ENCODE measurements around the gene ZSWIM5. TPM values are rescaled to one million over a fixed set of nuclear protein-coding genes. Genes with fewer than 3 reads are reported as not detected.

The ZSWIM5 gene
- polyA plus RNA-seq, 1 donor (not counting 4 experiments of a cell fraction or from before 2014, with no cell fraction given) = 0.03 TPM

DNA sequence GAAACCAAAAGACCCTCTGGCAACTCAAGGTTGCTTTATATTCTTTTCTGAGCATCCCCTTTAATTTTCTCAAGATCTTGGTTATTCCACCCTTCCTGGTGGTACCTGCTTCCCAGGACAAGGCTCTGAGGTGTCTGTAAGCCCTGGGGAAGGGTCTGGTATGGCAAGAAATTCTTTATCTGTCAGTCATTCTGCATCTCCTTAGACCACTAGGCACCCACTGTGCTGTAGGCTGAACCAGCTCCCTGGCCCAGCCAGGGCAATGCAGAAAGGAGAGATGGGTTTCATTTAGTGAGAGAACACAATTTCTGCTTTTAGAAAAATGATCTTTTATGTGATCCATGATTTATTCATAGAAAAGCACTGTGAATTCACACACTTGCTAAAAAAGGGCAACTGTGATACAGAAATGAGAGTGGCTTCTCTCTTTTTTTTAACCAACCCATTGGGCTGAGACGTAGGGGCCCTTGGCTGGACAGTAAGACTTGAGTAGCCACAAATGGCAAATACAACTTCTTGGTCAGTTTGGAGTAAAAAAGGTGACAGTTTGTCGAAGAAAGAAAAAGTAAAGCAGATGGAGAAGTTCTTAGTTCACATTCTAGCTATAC is 190.2 kb downstream of the ZSWIM5 start:
- Histone ChIP-seq H3K9ac (ENCODE audit: control insufficient read depth, extremely low read depth, insufficient read depth, low read length) (no peak overlapping the region), H4K20me1 (ENCODE audit: control insufficient read depth, extremely low read depth, insufficient read depth, low read length) (no peaks in the 10 kb centered on the region), H3K4me2 (ENCODE audit: control insufficient read depth, extremely low read depth, insufficient read depth, low read depth, low read length) (no peak overlapping the region), H3K79me2 (ENCODE audit: control insufficient read depth, insufficient read depth, low read length) (peaks cover 10% of the 10 kb centered on the region), H3K27me3 (ENCODE audit: control insufficient read depth, extremely low read depth, insufficient read depth, low read length) (no peaks in the 10 kb centered on the region), H3K9me1 (ENCODE audit: control insufficient read depth, extremely low read depth, insufficient read depth, low read length) (no peaks in the 10 kb centered on the region), H2AFZ (ENCODE audit: control insufficient read depth, low read length) (no peak overlapping the region), H3K9me3 (ENCODE audit: control insufficient read depth, low read depth, low read length) (no peaks in the 10 kb centered on the region), H3K27ac (ENCODE audit: control insufficient read depth, insufficient read depth, low read length) (no peak overlapping the region), H3K36me3 (ENCODE audit: control insufficient read depth in 2 of 2, extremely low read depth in 1 of 2, insufficient read depth in 2 of 2, low read length in 2 of 2) (peaks cover 10 to 11% of the 10 kb centered on the region in 2 experiments), H3K4me3 (ENCODE audit: control insufficient read depth in 2 of 3, extremely low read depth in 1 of 3, insufficient read depth in 2 of 3, low read depth in 1 of 3, low read length in 3 of 3) (no peak overlapping the region), H3K4me1 (ENCODE audit: control insufficient read depth, extremely low read depth, insufficient read depth, low read length) (peaks cover 18% of the 10 kb centered on the region)
- dilution Hi-C loops (cut with MboI; ENCODE audit: extremely low pct_ligation_motif_present, low sequenced_read_pairs) = no loop called here
- FAIRE-seq = no peak
- no peak for DNase-seq (ENCODE audit: low read depth, low spot score)
- no peak for TF ChIP-seq EZH2 (IDR thresholded peaks at IDR 0.05; ENCODE audit: low read length)
- TF ChIP-seq, protein P1, sequence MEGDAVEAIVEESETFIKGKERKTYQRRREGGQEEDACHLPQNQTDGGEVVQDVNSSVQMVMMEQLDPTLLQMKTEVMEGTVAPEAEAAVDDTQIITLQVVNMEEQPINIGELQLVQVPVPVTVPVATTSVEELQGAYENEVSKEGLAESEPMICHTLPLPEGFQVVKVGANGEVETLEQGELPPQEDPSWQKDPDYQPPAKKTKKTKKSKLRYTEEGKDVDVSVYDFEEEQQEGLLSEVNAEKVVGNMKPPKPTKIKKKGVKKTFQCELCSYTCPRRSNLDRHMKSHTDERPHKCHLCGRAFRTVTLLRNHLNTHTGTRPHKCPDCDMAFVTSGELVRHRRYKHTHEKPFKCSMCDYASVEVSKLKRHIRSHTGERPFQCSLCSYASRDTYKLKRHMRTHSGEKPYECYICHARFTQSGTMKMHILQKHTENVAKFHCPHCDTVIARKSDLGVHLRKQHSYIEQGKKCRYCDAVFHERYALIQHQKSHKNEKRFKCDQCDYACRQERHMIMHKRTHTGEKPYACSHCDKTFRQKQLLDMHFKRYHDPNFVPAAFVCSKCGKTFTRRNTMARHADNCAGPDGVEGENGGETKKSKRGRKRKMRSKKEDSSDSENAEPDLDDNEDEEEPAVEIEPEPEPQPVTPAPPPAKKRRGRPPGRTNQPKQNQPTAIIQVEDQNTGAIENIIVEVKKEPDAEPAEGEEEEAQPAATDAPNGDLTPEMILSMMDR (optimal IDR thresholded peaks at IDR 0.05 in 1 of 3, IDR thresholded peaks at IDR 0.05 in 1 of 3, conservative IDR thresholded peaks at IDR 0.05 in 1 of 3; ENCODE audit: extremely low read depth in 1 of 3, insufficient read depth in 2 of 3, low read length in 3 of 3) = no peak

DNA sequence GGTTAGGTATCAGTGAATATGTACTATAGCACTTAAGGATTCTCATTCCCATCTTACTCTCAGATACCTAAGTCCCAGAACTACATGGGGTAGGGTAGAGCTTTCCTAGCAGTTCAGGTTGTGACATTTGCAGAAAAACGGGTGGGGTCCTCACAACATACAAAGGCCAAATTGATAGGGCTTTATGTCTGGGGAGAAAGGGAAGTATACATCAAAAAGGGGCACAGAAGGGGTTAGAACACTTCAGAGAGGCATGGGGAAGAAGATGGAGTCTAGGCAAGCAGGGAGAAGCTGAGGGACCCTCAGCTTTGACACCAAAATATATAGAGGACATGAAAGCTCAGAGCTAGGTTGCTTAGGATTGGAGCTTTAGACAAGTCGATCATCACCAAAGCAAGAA is 190.7 kb downstream of the ZSWIM5 start:
- H3K27me3 ChIP-seq (ENCODE audit: control insufficient read depth, extremely low read depth, insufficient read depth, low read length) = no peaks in the 10 kb centered on the region
- H3K4me2 ChIP-seq (ENCODE audit: control insufficient read depth, extremely low read depth, insufficient read depth, low read depth, low read length) = no peak overlapping the region
- H3K9ac ChIP-seq (ENCODE audit: control insufficient read depth, extremely low read depth, insufficient read depth, low read length) = no peak overlapping the region
- H3K36me3 ChIP-seq (ENCODE audit: control insufficient read depth in 2 of 2, extremely low read depth in 1 of 2, insufficient read depth in 2 of 2, low read length in 2 of 2) = peaks cover 10 to 11% of the 10 kb centered on the region in 2 experiments
- no peaks in the 10 kb centered on the region for H3K9me1 ChIP-seq (ENCODE audit: control insufficient read depth, extremely low read depth, insufficient read depth, low read length)
- no peaks in the 10 kb centered on the region for H4K20me1 ChIP-seq (ENCODE audit: control insufficient read depth, extremely low read depth, insufficient read depth, low read length)
- no peak overlapping the region for H2AFZ ChIP-seq (ENCODE audit: control insufficient read depth, low read length)
- H3K4me3 ChIP-seq (ENCODE audit: control insufficient read depth in 2 of 3, extremely low read depth in 1 of 3, insufficient read depth in 2 of 3, low read depth in 1 of 3, low read length in 3 of 3) = no peak overlapping the region
- DNase-seq (ENCODE audit: low read depth, low spot score) = no peak
- no peak for TF ChIP-seq EZH2 (IDR thresholded peaks at IDR 0.05; ENCODE audit: low read length)
- TF ChIP-seq, protein P1 (optimal IDR thresholded peaks at IDR 0.05 in 1 of 3, IDR thresholded peaks at IDR 0.05 in 1 of 3, conservative IDR thresholded peaks at IDR 0.05 in 1 of 3; ENCODE audit: extremely low read depth in 1 of 3, insufficient read depth in 2 of 3, low read length in 3 of 3) = no peak
- H3K9me3 ChIP-seq (ENCODE audit: control insufficient read depth, low read depth, low read length) = no peaks in the 10 kb centered on the region
- peaks cover 13% of the 10 kb centered on the region for H3K79me2 ChIP-seq (ENCODE audit: control insufficient read depth, insufficient read depth, low read length)
- H3K27ac ChIP-seq (ENCODE audit: control insufficient read depth, insufficient read depth, low read length) = no peak overlapping the region
- no peak for FAIRE-seq
- peaks cover 18% of the 10 kb centered on the region for H3K4me1 ChIP-seq (ENCODE audit: control insufficient read depth, extremely low read depth, insufficient read depth, low read length)
- dilution Hi-C loops (cut with MboI; ENCODE audit: extremely low pct_ligation_motif_present, low sequenced_read_pairs) = no loop called here

All from keratinocyte (primary cell).